ENCODE data around the gene TM9SF4.
A peak's percentile ranks its signal among the peaks of the same experiment; 100 is the strongest.

Gene TM9SF4, protein sequence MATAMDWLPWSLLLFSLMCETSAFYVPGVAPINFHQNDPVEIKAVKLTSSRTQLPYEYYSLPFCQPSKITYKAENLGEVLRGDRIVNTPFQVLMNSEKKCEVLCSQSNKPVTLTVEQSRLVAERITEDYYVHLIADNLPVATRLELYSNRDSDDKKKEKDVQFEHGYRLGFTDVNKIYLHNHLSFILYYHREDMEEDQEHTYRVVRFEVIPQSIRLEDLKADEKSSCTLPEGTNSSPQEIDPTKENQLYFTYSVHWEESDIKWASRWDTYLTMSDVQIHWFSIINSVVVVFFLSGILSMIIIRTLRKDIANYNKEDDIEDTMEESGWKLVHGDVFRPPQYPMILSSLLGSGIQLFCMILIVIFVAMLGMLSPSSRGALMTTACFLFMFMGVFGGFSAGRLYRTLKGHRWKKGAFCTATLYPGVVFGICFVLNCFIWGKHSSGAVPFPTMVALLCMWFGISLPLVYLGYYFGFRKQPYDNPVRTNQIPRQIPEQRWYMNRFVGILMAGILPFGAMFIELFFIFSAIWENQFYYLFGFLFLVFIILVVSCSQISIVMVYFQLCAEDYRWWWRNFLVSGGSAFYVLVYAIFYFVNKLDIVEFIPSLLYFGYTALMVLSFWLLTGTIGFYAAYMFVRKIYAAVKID
- 29.6 to 48.4 (median 38.0) reads per million in 3 donors for total RNA-seq

DNA sequence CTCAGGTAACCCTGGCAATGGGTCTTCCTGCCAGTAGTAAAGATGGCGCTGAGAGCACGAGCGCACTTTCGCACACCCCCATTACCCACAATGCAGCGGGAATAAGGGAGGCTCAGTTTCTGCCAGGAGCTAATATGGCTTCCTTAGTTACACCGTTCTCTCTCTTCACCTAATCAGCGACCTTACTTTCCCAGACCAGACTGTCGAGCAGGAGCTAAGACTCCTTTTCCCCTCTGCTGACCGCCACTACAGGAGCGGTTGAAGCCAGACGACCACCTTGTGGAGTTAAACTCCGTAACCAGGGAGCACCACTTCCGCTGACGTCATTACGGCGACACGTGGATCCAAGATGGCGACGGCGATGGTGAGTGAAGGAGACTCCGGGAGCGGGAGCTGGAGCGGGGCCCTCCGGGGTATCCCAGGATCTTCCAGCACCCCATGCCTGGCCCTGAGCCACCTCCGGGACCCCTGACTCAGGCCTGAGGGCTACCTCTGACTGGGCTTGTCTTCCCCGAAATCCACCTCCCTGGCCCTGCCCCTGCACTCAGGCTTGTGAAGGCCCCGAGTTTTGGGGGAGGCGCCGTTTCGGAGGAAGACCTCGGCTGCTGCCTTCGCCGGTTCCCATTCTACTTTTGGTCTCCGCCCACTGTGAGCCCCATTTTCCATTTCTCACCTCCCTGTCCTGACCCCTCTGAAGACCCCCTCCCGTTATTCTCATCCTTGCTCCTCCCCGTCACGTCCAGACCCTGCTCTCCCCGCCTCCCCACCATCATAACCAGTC lies at the start of gene TM9SF4:
TM9SF4 (plus strand) TSS at position 323 of the 781 bp plus-strand sequence; CDS start at position 350, 27 bp downstream.
- Histone ChIP-seq H3K36me3 (ENCODE audit: control insufficient read depth, insufficient read depth, low read length) (no peaks in the 10 kb centered on the region), H3K27ac (ENCODE audit: insufficient read depth, low read length, poor library complexity, severe bottlenecking) (peak within 1 kb of the TSS; percentile 99), H3K9me3 (ENCODE audit: control insufficient read depth, low read length) (no peaks in the 10 kb centered on the region), H3K27me3 (replicated peaks; ENCODE audit: control insufficient read depth, insufficient read depth, low read length, poor library complexity, severe bottlenecking) (no peaks in the 10 kb centered on the region), H3K4me3 (ENCODE audit: insufficient read depth, low read depth, low read length, poor library complexity, severe bottlenecking) (peak within 1 kb of the TSS; percentile 86), H3K4me1 (ENCODE audit: control insufficient read depth, insufficient read depth, low read length, poor library complexity, severe bottlenecking) (peaks cover 15% of the 10 kb centered on the region)
- peak; percentile 72 to 80 (median 78) for DNase-seq

DNA sequence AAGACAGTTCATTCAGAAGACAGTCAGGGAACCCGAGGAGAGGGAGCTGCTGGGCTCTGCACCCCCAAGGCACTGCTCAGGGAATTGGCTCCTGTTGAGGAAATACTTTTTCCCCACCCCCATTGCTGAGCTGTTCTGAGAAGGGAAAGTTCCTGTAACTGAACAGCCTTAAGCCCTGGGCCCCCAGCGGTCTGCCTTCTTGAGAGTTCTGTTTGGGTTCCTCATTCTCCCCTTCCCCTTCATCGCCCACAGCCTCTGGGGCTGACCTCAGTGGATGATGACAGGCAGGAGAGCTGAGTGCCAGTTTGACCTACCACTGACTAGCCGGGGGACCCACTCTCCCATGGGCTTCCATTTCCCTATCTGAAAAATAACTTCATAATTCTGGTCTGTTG lies 46.7 kb upstream of the TM9SF4 start:
- peaks cover 3% of the 10 kb centered on the region for H3K27me3 ChIP-seq (replicated peaks; ENCODE audit: control insufficient read depth, insufficient read depth, low read length, poor library complexity, severe bottlenecking)
- H3K9me3 ChIP-seq (ENCODE audit: control insufficient read depth, low read length), result no peaks in the 10 kb centered on the region
- H3K27ac ChIP-seq (ENCODE audit: insufficient read depth, low read length, poor library complexity, severe bottlenecking), result no peak overlapping the region
- H3K36me3 ChIP-seq (ENCODE audit: control insufficient read depth, insufficient read depth, low read length), result no peaks in the 10 kb centered on the region
- DNase-seq, result no peak
- no peak overlapping the region for H3K4me3 ChIP-seq (ENCODE audit: insufficient read depth, low read depth, low read length, poor library complexity, severe bottlenecking)
- no peaks in the 10 kb centered on the region for H3K4me1 ChIP-seq (ENCODE audit: control insufficient read depth, insufficient read depth, low read length, poor library complexity, severe bottlenecking)

DNA sequence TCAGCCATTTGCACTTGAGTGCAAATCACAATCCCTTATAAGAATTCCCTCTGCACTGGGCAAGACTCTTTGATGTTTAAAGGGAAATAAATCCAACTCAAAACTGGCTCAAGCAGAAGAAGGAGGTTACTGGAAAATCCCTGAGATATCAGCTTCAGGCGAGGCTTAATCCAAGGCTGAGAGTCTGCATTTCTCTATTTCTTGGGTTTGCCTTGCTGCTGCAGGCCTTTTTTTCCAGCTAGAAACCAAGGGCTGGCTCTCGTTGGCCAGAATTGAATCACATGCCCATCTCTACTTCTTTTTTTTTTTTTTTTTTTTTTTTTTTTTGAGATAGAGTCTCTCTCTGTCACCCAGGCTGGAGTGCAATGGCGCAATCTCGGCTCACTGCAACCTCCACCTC lies 45.8 kb upstream of the TM9SF4 start:
- Histone ChIP-seq H3K27me3 (replicated peaks; ENCODE audit: control insufficient read depth, insufficient read depth, low read length, poor library complexity, severe bottlenecking) (no peaks in the 10 kb centered on the region), H3K9me3 (ENCODE audit: control insufficient read depth, low read length) (no peaks in the 10 kb centered on the region), H3K4me3 (ENCODE audit: insufficient read depth, low read depth, low read length, poor library complexity, severe bottlenecking) (no peak overlapping the region), H3K4me1 (ENCODE audit: control insufficient read depth, insufficient read depth, low read length, poor library complexity, severe bottlenecking) (no peaks in the 10 kb centered on the region), H3K27ac (ENCODE audit: insufficient read depth, low read length, poor library complexity, severe bottlenecking) (no peak overlapping the region), H3K36me3 (ENCODE audit: control insufficient read depth, insufficient read depth, low read length) (no peaks in the 10 kb centered on the region)
- no peak for DNase-seq

DNA sequence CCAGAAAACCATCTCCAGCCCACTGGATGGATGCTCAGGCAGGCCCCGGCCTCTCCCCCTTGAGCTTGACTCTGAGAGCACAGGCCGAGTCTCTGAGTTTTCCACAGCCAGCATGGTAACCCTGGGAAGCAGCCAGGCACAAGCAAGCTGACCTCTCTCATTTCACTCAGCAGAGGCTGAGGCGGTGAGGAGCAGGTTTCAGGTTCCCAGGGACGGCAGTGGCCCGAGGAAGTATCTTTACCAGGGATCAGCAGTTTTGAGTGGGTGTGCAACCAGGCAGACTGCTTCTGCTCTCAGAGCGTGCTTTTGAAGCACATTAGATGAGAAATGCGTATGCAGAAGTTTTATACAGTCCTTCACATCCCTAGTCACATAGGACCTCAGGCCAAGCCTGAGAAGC lies 44.8 kb upstream of the TM9SF4 start:
- H3K27me3 ChIP-seq (replicated peaks; ENCODE audit: control insufficient read depth, insufficient read depth, low read length, poor library complexity, severe bottlenecking), result no peaks in the 10 kb centered on the region
- no peak for DNase-seq
- H3K9me3 ChIP-seq (ENCODE audit: control insufficient read depth, low read length), result no peaks in the 10 kb centered on the region
- no peaks in the 10 kb centered on the region for H3K36me3 ChIP-seq (ENCODE audit: control insufficient read depth, insufficient read depth, low read length)
- no peaks in the 10 kb centered on the region for H3K4me1 ChIP-seq (ENCODE audit: control insufficient read depth, insufficient read depth, low read length, poor library complexity, severe bottlenecking)
- no peak overlapping the region for H3K27ac ChIP-seq (ENCODE audit: insufficient read depth, low read length, poor library complexity, severe bottlenecking)
- H3K4me3 ChIP-seq (ENCODE audit: insufficient read depth, low read depth, low read length, poor library complexity, severe bottlenecking), result no peak overlapping the region

DNA sequence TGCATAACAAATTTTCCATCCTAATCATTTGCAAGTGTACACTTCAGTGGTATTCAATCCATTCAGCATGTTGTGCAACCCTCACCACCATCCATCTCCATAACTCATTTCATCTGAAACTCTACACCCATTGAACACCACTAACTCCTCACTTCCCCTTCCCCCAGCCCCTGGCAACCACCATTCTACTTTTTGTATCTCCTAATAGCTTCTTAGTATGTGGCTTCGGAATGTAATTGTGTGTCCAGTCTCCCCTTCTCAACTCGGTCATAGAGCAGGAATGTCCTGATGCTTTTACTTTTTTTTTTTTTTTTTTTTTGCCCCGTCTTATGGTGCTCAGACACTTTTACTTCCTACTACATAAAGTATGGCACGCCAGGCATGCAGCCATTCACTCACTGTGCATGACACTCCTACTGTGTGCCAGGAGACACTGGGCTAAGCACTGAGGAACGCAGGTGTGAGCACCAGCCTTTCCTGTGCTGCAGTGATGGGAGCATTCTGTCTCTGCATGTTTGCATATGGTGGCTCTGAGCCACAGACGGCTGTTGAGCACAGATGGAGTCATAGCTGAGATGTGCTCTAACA lies 42.2 kb upstream of the TM9SF4 start:
- Histone ChIP-seq H3K27ac (ENCODE audit: insufficient read depth, low read length, poor library complexity, severe bottlenecking) (no peak overlapping the region), H3K9me3 (ENCODE audit: control insufficient read depth, low read length) (no peaks in the 10 kb centered on the region), H3K36me3 (ENCODE audit: control insufficient read depth, insufficient read depth, low read length) (no peaks in the 10 kb centered on the region), H3K27me3 (replicated peaks; ENCODE audit: control insufficient read depth, insufficient read depth, low read length, poor library complexity, severe bottlenecking) (no peaks in the 10 kb centered on the region), H3K4me1 (ENCODE audit: control insufficient read depth, insufficient read depth, low read length, poor library complexity, severe bottlenecking) (no peaks in the 10 kb centered on the region), H3K4me3 (ENCODE audit: insufficient read depth, low read depth, low read length, poor library complexity, severe bottlenecking) (no peak overlapping the region)
- DNase-seq, result no peak

DNA sequence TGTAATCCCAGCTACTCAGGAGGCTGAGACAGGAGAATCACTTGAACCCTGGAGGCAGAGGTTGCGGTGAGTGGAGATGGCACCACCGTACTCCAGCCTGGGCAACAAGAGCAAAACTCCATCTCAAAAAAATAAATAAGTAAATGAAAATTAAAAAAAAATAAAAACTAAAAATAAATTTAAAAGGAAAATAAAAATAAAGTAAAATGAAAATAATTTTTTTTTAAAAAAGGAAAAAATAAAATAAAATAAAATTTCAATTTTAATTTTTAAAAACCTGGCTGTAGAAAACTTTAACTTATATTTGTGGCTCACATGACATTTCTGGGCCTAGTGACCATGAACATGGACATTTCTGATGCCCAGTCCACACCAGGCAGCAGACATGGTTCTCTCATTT lies 41.3 kb upstream of the TM9SF4 start:
- no peak overlapping the region for H3K4me3 ChIP-seq (ENCODE audit: insufficient read depth, low read depth, low read length, poor library complexity, severe bottlenecking)
- H3K27ac ChIP-seq (ENCODE audit: insufficient read depth, low read length, poor library complexity, severe bottlenecking), result no peak overlapping the region
- no peaks in the 10 kb centered on the region for H3K36me3 ChIP-seq (ENCODE audit: control insufficient read depth, insufficient read depth, low read length)
- H3K4me1 ChIP-seq (ENCODE audit: control insufficient read depth, insufficient read depth, low read length, poor library complexity, severe bottlenecking), result no peaks in the 10 kb centered on the region
- no peaks in the 10 kb centered on the region for H3K27me3 ChIP-seq (replicated peaks; ENCODE audit: control insufficient read depth, insufficient read depth, low read length, poor library complexity, severe bottlenecking)
- no peaks in the 10 kb centered on the region for H3K9me3 ChIP-seq (ENCODE audit: control insufficient read depth, low read length)
- no peak for DNase-seq

DNA sequence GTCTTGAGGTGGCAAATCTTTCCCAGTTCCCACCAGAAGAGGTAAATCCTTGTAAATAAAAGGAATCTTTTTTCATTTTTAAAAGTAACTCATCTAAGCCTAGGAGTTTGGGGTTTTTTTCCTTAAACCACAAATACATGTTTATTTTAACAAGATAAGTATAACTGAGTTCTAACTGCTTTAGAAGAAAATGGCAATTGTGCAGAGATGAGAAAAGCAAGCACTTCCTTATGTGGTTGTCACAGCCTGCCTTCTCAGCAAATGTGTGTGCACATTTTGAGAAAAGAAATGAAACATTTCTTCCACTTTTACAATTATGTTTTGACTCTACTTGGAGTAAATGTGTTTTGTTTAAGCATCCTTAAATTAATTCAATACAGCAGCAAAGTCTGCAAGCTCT lies 39.8 kb upstream of the TM9SF4 start:
- Histone ChIP-seq H3K4me3 (ENCODE audit: insufficient read depth, low read depth, low read length, poor library complexity, severe bottlenecking) (no peak overlapping the region), H3K9me3 (ENCODE audit: control insufficient read depth, low read length) (no peaks in the 10 kb centered on the region), H3K4me1 (ENCODE audit: control insufficient read depth, insufficient read depth, low read length, poor library complexity, severe bottlenecking) (no peaks in the 10 kb centered on the region), H3K36me3 (ENCODE audit: control insufficient read depth, insufficient read depth, low read length) (no peaks in the 10 kb centered on the region), H3K27ac (ENCODE audit: insufficient read depth, low read length, poor library complexity, severe bottlenecking) (no peak overlapping the region), H3K27me3 (replicated peaks; ENCODE audit: control insufficient read depth, insufficient read depth, low read length, poor library complexity, severe bottlenecking) (no peaks in the 10 kb centered on the region)
- DNase-seq, result no peak

DNA sequence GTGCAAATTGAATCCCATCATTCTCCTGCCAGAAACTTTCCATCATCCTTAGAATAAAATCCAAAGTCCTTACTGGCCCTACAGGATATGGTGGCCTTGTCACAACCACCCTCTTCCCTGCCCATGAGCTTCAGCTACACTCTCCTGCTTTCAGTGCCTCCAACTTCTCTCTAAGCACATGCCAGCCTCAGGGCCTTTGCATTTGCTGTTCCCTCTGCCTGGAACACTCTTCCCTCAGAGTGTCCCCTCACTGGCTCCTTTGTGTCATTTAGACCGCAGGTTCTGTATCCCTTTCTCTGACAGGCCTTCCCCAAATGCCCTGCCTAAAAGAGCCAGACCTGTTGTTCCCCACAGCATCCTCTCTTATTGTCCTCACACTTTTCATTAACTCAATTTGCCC lies 39.2 kb upstream of the TM9SF4 start:
- Histone ChIP-seq H3K9me3 (ENCODE audit: control insufficient read depth, low read length) (no peaks in the 10 kb centered on the region), H3K27ac (ENCODE audit: insufficient read depth, low read length, poor library complexity, severe bottlenecking) (no peak overlapping the region), H3K36me3 (ENCODE audit: control insufficient read depth, insufficient read depth, low read length) (no peaks in the 10 kb centered on the region), H3K4me1 (ENCODE audit: control insufficient read depth, insufficient read depth, low read length, poor library complexity, severe bottlenecking) (no peaks in the 10 kb centered on the region), H3K4me3 (ENCODE audit: insufficient read depth, low read depth, low read length, poor library complexity, severe bottlenecking) (no peak overlapping the region), H3K27me3 (replicated peaks; ENCODE audit: control insufficient read depth, insufficient read depth, low read length, poor library complexity, severe bottlenecking) (no peaks in the 10 kb centered on the region)
- DNase-seq, result no peak

DNA sequence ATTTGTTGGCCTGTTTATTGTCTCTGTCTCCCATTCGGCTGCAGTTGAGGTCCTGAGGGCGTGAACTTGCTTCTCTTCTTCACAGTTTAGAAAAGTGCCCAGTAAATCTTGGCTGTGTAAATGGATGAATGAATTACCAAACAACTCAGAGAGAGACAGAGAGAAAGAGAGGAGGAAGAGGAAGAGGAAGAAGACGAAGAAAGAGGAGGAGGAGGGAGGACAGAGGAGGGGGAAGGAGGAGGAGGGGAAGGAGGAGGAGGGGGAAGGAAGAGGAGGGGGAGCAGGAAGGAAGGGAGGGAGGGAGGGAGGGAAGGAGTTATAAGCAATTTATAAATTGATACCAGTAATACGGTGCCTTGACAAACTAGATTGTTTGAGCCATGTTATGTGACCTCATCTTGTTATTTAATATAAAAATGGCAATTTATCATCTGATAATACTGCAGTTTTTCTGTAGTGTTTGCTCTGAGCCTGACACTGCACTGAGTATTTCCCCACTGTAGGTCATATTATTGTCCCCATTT lies 38.8 kb upstream of the TM9SF4 start:
- Histone ChIP-seq H3K4me3 (ENCODE audit: insufficient read depth, low read depth, low read length, poor library complexity, severe bottlenecking) (no peak overlapping the region), H3K36me3 (ENCODE audit: control insufficient read depth, insufficient read depth, low read length) (no peaks in the 10 kb centered on the region), H3K27me3 (replicated peaks; ENCODE audit: control insufficient read depth, insufficient read depth, low read length, poor library complexity, severe bottlenecking) (no peaks in the 10 kb centered on the region), H3K27ac (ENCODE audit: insufficient read depth, low read length, poor library complexity, severe bottlenecking) (no peak overlapping the region), H3K4me1 (ENCODE audit: control insufficient read depth, insufficient read depth, low read length, poor library complexity, severe bottlenecking) (no peaks in the 10 kb centered on the region), H3K9me3 (ENCODE audit: control insufficient read depth, low read length) (no peaks in the 10 kb centered on the region)
- no peak for DNase-seq
